Fibroblast of mammary gland (primary cell): ENCODE data around the gene BBS5.
A peak's percentile ranks its signal among the peaks of the same experiment; 100 is the strongest.
"Not testable (repeated sequence)": the region's sequence is repeated elsewhere in the genome, so short reads cannot be mapped to it uniquely, and the experiment has no call there.

Experiments
- DNase-seq: peaks from one replicate; pipeline ENCODE4 v3.0.0-alpha.2; 2010; ENCODE audit warnings: low read depth
- H3K4me3 ChIP-seq: 2 replicates; pipeline ENCODE4 v1.5.1; 2011; ENCODE audit warnings: low read depth, mild to moderate bottlenecking, low read length, moderate library complexity; ENCODE audit not compliant: control insufficient read depth
- TF ChIP-seq, protein P1 (sequence below): conservative IDR thresholded peaks from 2 replicates; pipeline ENCODE4 v1.5.1; 2011; ENCODE audit warnings: low read depth, low read length, inconsistent platforms; ENCODE audit not compliant: control insufficient read depth, insufficient read depth

The BBS5 gene

DNA sequence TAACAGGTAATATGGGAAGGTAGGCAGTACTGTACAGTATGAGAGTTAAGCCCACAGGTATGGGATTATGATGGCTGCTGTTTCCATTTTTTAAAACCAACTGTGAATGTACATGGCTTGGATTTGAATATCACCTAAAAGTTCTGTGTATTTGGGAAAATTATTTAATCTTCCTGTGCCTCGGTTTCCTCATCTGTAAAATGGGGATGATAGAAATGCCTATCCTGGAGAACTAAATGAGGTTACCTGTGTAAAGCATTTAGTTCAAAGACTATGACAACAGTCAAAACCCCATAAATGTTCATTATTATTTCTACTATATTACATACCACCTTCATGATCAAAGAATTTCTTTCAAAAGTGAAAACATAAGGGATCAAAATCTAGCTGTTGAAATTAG lies 33.8 kb downstream of the BBS5 start:
- TF ChIP-seq, protein P1, sequence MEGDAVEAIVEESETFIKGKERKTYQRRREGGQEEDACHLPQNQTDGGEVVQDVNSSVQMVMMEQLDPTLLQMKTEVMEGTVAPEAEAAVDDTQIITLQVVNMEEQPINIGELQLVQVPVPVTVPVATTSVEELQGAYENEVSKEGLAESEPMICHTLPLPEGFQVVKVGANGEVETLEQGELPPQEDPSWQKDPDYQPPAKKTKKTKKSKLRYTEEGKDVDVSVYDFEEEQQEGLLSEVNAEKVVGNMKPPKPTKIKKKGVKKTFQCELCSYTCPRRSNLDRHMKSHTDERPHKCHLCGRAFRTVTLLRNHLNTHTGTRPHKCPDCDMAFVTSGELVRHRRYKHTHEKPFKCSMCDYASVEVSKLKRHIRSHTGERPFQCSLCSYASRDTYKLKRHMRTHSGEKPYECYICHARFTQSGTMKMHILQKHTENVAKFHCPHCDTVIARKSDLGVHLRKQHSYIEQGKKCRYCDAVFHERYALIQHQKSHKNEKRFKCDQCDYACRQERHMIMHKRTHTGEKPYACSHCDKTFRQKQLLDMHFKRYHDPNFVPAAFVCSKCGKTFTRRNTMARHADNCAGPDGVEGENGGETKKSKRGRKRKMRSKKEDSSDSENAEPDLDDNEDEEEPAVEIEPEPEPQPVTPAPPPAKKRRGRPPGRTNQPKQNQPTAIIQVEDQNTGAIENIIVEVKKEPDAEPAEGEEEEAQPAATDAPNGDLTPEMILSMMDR = no peak
- no peak overlapping the region for H3K4me3 ChIP-seq
- no peak for DNase-seq

DNA sequence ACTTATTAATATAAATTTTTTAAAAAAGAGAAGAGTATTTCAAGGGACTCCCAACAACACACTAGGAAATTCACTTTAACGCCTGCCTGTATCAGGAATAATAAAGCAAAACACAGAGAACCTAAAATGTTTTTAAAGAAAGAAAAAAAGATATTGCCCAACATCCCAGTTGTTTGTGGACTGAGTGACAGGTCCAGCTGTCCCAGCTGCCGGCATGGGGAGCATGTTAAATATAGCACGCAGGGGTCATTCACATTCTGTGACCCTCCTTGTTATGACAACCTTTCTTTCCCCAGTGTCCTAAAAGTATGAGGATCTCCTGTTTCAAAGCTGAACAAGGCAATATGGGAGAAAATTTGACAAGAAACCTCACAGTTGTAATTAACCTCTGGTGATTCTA lies 34.6 kb downstream of the BBS5 start:
- H3K4me3 ChIP-seq = no peak overlapping the region
- TF ChIP-seq, protein P1 = no peak
- DNase-seq = no peak

DNA sequence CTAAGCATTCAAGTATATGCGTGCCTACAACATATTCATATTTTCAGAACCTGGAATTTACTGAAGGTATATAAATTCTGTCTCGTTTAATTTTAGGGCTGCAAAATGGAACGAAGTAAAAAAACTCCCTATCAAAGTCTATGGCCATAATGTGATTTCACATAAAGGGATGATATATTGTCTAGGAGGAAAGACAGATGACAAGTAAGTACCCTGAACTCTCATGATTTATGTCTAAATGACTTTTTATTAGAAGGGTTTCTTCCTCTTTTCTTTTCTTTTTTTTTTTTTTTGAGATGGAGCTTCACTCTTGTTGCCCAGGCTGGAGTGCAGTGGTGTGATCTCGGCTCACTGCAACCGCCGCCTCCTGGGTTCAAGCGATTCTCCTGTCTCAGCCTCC lies 35.5 kb downstream of the BBS5 start:
- not testable (repeated sequence) for H3K4me3 ChIP-seq, DNase-seq

DNA sequence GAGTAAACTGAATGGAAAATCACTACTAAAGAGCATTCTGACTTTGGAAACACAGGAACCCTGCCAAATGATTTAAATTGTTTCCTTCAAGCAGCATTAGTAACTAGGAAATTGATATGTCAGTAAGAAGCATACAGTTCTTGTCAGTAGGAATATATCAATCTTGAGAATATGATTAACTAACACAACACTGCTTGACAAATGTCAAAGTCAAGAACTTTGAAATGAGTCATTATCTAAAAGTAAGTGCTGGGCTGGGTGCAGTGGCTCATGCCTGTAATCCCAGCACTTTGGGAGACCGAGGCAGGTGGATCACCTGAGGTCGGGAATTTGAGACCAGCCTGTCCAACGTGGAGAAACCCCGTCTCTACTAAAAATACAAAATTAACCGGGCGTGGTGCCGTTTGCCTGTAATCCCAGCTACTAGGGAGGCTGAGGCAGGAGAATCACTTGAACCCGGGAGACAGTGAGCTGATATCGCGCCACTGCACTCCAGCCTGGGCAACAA lies 37.2 kb downstream of the BBS5 start:
- not testable (repeated sequence) for DNase-seq, H3K4me3 ChIP-seq

DNA sequence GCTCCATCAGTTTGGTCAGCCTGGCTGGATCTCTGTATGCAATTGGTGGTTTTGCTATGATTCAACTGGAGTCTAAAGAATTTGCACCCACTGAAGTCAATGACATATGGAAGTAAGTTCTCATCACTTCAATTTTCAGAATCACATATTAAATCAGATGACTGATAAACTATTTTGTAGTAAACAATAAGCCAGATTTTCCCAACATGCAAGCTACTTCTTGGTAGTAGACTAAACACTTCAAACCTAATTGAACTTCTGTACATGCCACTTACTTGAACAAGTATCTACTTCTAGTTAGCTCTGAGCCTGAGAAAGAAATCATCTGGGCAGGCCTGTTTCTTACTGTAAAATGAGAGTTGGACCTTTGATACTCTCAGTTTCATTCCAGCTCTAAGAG lies 41.6 kb downstream of the BBS5 start:
- TF ChIP-seq, protein P1 = no peak
- no peak for DNase-seq

DNA sequence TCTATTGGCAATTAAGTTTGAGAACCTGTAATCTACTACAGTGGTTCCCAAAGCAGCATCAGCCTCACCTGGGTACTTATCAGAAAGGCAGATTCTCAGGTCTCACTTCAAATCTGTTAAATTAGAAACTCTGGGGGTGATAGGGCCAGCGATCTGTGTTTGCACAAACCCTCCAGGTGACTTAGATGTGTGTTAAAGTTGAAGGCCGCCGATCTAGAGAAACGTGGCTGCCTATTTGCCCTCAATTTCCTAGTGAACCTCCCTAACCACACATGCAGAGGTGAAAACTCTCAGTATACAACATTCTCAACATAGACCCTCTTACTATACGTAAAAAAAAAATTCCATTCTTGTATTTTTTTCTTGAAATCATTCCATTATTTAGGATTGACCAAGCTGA lies 44.4 kb downstream of the BBS5 start:
- DNase-seq = no peak
- no peak overlapping the region for H3K4me3 ChIP-seq
- TF ChIP-seq, protein P1 = no peak

More for the DNA sequence above, 41.6 kb downstream of the BBS5 start:
- H3K4me3 ChIP-seq = no peak overlapping the region

DNA sequence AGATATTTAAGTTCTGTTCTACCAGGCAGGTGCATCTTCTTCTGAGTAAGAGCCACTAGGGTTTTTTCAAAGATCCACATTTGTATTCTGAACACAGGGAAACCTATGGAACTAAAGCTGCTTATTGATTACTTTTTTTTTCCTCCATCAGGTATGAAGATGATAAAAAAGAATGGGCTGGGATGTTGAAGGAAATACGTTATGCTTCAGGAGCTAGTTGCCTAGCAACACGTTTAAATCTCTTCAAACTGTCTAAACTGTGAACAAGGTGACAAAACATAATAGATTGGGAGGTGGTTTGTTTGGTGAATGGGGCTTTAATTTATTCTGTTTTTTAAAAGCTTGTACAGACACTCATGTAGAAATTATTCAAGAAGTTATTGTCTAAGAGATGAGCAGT lies 46.1 kb downstream of the BBS5 start:
- no peak for DNase-seq
- H3K4me3 ChIP-seq = no peak overlapping the region
- TF ChIP-seq, protein P1 = no peak

DNA sequence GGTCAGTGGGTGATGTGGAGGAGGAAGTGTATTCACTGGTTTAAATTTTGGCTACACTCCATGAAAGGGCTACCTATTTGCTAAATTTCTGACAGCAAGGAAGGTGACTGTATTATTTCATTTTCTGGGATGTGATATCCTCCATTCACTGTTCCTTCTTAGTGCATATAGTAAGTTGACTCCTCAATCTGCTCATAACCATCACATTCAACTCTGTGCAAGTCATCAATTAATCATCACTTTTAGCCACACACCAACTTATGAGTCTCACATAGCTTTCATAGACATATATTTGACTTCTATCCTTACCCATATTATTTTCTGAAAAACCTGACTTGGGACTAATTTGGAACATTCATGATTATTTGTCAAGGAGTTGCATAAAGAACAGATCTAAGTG lies 47.2 kb downstream of the BBS5 start:
- DNase-seq = peak; percentile 22
- H3K4me3 ChIP-seq = no peak overlapping the region
- TF ChIP-seq, protein P1 = no peak
